SH-SY5Y (cell line): Measurements from ENCODE around the gene ALS2CL.

Experiments
- GATA2 ChIP-seq: IDR thresholded peaks from 2 replicates; pipeline ENCODE4 v1.6.1; 2011; ENCODE audit warnings: mild to moderate bottlenecking, low read depth, low read length
- GATA3 ChIP-seq: IDR thresholded peaks from 2 replicates; pipeline ENCODE4 v1.6.1; 2011; ENCODE audit warnings: low read depth, mild to moderate bottlenecking, low read length, moderate library complexity

- TF ChIP-seq GATA2 (no peak), GATA3 (no peak)
Measured at GRCh38 chr3:46710671-46711295, 17.3 kb upstream of the ALS2CL start.
